IMR-90 (cell line): ENCODE measurements around the gene HLA-C. TPM values are rescaled to one million over a fixed set of nuclear protein-coding genes. Genes with fewer than 3 reads are reported as not detected.

Experiments used
- ATAC-seq: fragments of 200-7000 bp; cut with Tn5 transposase; 2 replicates; pipeline ENCODE4 v1.9.1; 2020; ENCODE audit warnings: low read depth, mild to moderate bottlenecking, moderate library complexity
- BruUV-seq: library from RNA; stranded (reverse); fragments of 400-500 nt; replicated peaks from 2 replicates; lab custom pipeline; 2021; lab: Mats Ljungman, UMichigan
- CTCF ChIA-PET: fragments of 300-600 bp; formaldehyde crosslinking; extraction: SDS; loops from one replicate; lab custom pipeline; 2021; ENCODE audit warnings: antibody characterized with exemption; lab: Yijun Ruan, JAX
- POLR2A ChIA-PET: fragments of 300-600 bp; sonication (Branson Sonifier 250); formaldehyde crosslinking; loops from one replicate; lab custom pipeline; 2022; ENCODE audit warnings: antibody characterized with exemption; ENCODE audit not compliant: unreplicated experiment; lab: Charles Lee
- DNase-seq: peaks from one replicate; pipeline ENCODE4 v3.0.0; 2013
- H2AFZ ChIP-seq: replicated peaks from 2 replicates; pipeline ENCODE3; 2013; ENCODE audit warnings: low read length, mild to moderate bottlenecking; ENCODE audit not compliant: poor library complexity
- H2AK5ac ChIP-seq: 2 replicates; pipeline ENCODE4 v1.6.1; 2013; ENCODE audit warnings: low read depth, low read length, inconsistent platforms
- H2AK9ac ChIP-seq: replicated peaks from 2 replicates; pipeline ENCODE3; 2013; ENCODE audit warnings: mild to moderate bottlenecking, low read depth, low read length, moderate library complexity; ENCODE audit not compliant: poor library complexity
- H2BK120ac ChIP-seq: 2 replicates; pipeline ENCODE4 v1.6.1; 2013; ENCODE audit warnings: low read depth, low read length, inconsistent platforms
- H2BK15ac ChIP-seq: 3 replicates; pipeline ENCODE4 v1.6.1; 2013; ENCODE audit warnings: low read depth, low read length, inconsistent platforms
- H2BK20ac ChIP-seq: 2 replicates; pipeline ENCODE4 v1.6.1; 2013; ENCODE audit warnings: low read depth, mild to moderate bottlenecking, inconsistent platforms, low read length, moderate library complexity
- H2BK5ac ChIP-seq: 2 replicates; pipeline ENCODE4 v1.6.1; 2013; ENCODE audit warnings: mild to moderate bottlenecking, low read depth, low read length, inconsistent platforms; ENCODE audit not compliant: poor library complexity, severe bottlenecking
- H3K14ac ChIP-seq: replicated peaks from 2 replicates; pipeline ENCODE4 v1.6.1; 2013; ENCODE audit warnings: low read depth, low read length, inconsistent platforms
- H3K18ac ChIP-seq: 2 replicates; pipeline ENCODE4 v1.6.1; 2013; ENCODE audit warnings: low read depth, low read length, control low read depth
- H3K23ac ChIP-seq: 2 replicates; pipeline ENCODE4 v1.6.1; 2013; ENCODE audit warnings: low read depth, low read length, inconsistent platforms
- H3K27ac ChIP-seq: 2 replicates; pipeline ENCODE4 v1.5.1; 2013; ENCODE audit warnings: mild to moderate bottlenecking, control low read depth, low read length; ENCODE audit not compliant: insufficient read depth
- H3K27me3 ChIP-seq: 2 replicates; pipeline ENCODE4 v1.6.1; 2013; ENCODE audit warnings: low read length; ENCODE audit not compliant: control insufficient read depth, insufficient read depth
- H3K36me3 ChIP-seq: 2 replicates; pipeline ENCODE4 v1.6.1; 2013; ENCODE audit warnings: low read length, mixed read lengths; ENCODE audit not compliant: control insufficient read depth, insufficient read depth
- H3K4ac ChIP-seq: 2 replicates; pipeline ENCODE4 v1.6.1; 2013; ENCODE audit warnings: low read depth, low read length, inconsistent platforms
- H3K4me1 ChIP-seq: 2 replicates; pipeline ENCODE4 v1.6.1; 2013; ENCODE audit warnings: low read length, mixed read lengths; ENCODE audit not compliant: control insufficient read depth, insufficient read depth
- H3K4me2 ChIP-seq: 2 replicates; pipeline ENCODE4 v1.6.1; 2013; ENCODE audit warnings: low read depth, mild to moderate bottlenecking, control low read depth, low read length, moderate library complexity
- H3K4me3 ChIP-seq: 2 replicates; pipeline ENCODE4 v1.5.1; 2013; ENCODE audit warnings: low read depth, mild to moderate bottlenecking, control low read depth, low read length, moderate library complexity; ENCODE audit not compliant: insufficient read depth
- H3K56ac ChIP-seq: 2 replicates; pipeline ENCODE4 v1.6.1; 2013; ENCODE audit warnings: low read length, inconsistent platforms; ENCODE audit not compliant: insufficient read depth; ENCODE audit errors: extremely low read depth
- H3K79me1 ChIP-seq, 2 experiments: 2 replicates each; pipeline ENCODE4 v1.6.1; 2013; ENCODE audit warnings: low read length in 2 of 2, inconsistent platforms in 1 of 2, low read depth in 1 of 2
- H3K9ac ChIP-seq: 2 replicates; pipeline ENCODE4 v1.6.1; 2013; ENCODE audit warnings: low read depth, low read length, control low read depth
- H3K9me1 ChIP-seq: 2 replicates; pipeline ENCODE4 v1.6.1; 2013; ENCODE audit warnings: low read length, inconsistent platforms; ENCODE audit not compliant: insufficient read depth
- H3K9me3 ChIP-seq: 2 replicates; pipeline ENCODE4 v1.6.1; 2013; ENCODE audit warnings: low read length; ENCODE audit not compliant: control insufficient read depth, insufficient read depth
- H4K20me1 ChIP-seq: 2 replicates; pipeline ENCODE4 v1.6.1; 2013; ENCODE audit warnings: low read length, inconsistent platforms; ENCODE audit not compliant: insufficient read depth
- H4K5ac ChIP-seq: 2 replicates; pipeline ENCODE4 v1.6.1; 2013; ENCODE audit warnings: mild to moderate bottlenecking, low read depth, low read length, control low read depth
- H4K8ac ChIP-seq, 2 experiments: 2 replicates each; pipeline ENCODE4 v1.6.1; 2013; ENCODE audit warnings: low read depth in 2 of 2, low read length in 2 of 2, control low read depth in 1 of 2, inconsistent platforms in 1 of 2
- H4K91ac ChIP-seq: 2 replicates; pipeline ENCODE4 v1.6.1; 2013; ENCODE audit warnings: low read depth, low read length, inconsistent platforms; ENCODE audit not compliant: insufficient read depth
- BHLHE40 ChIP-seq: fragments of 150-350 bp; IDR thresholded peaks from 2 replicates; pipeline ENCODE4 v1.6.1; 2016; ENCODE audit warnings: mild to moderate bottlenecking, low read depth, low read length
- CEBPB ChIP-seq: IDR thresholded peaks from 2 replicates; pipeline ENCODE4 v1.6.1; 2012; ENCODE audit warnings: low read depth, low read length, improper control_type of control experiment
- CHD1 ChIP-seq: IDR thresholded peaks from 2 replicates; pipeline ENCODE4 v1.6.1; 2012; ENCODE audit warnings: low read depth, low read length, improper control_type of control experiment
- CTCF ChIP-seq: conservative IDR thresholded peaks from 2 replicates; pipeline ENCODE4 v1.5.1; 2012; ENCODE audit warnings: mild to moderate bottlenecking, low read depth, low read length, improper control_type of control experiment
- ELK1 ChIP-seq: fragments of 150-350 bp; IDR thresholded peaks from 2 replicates; pipeline ENCODE4 v1.6.1; 2016; ENCODE audit warnings: low read depth, mild to moderate bottlenecking, low read length, moderate library complexity, borderline replicate concordance
- FOS ChIP-seq: fragments of 150-350 bp; IDR thresholded peaks from 2 replicates; pipeline ENCODE4 v1.6.1; 2016; ENCODE audit warnings: low read depth, low read length
- MAFK ChIP-seq: IDR thresholded peaks from 2 replicates; pipeline ENCODE4 v1.6.1; 2012; ENCODE audit warnings: low read depth, low read length, improper control_type of control experiment
- MAZ ChIP-seq: IDR thresholded peaks from 2 replicates; pipeline ENCODE4 v1.6.1; 2012; ENCODE audit warnings: low read depth, mild to moderate bottlenecking, low read length, improper control_type of control experiment, moderate library complexity, borderline replicate concordance
- MXI1 ChIP-seq: IDR thresholded peaks from 2 replicates; pipeline ENCODE4 v1.6.1; 2012; ENCODE audit warnings: low read depth, mild to moderate bottlenecking, low read length, moderate library complexity, borderline replicate concordance
- NFE2L2 ChIP-seq: fragments of 150-350 bp; IDR thresholded peaks from 2 replicates; pipeline ENCODE4 v1.6.1; 2016; ENCODE audit warnings: low read depth, mild to moderate bottlenecking, low read length
- POLR2A ChIP-seq: IDR thresholded peaks from 2 replicates; pipeline ENCODE4 v1.6.1; 2012; ENCODE audit warnings: mild to moderate bottlenecking, low read depth, low read length
- RAD21 ChIP-seq: IDR thresholded peaks from 2 replicates; pipeline ENCODE4 v1.6.1; 2012; ENCODE audit warnings: low read length, improper control_type of control experiment
- RCOR1 ChIP-seq: IDR thresholded peaks from 2 replicates; pipeline ENCODE4 v1.6.1; 2012; ENCODE audit warnings: mild to moderate bottlenecking, low read length, improper control_type of control experiment; ENCODE audit not compliant: insufficient replicate concordance
- RFX5 ChIP-seq: IDR thresholded peaks from 2 replicates; pipeline ENCODE4 v1.8.0; 2012; ENCODE audit warnings: low read depth, mild to moderate bottlenecking, low read length, moderate library complexity
- SMC3 ChIP-seq: fragments of 150-350 bp; IDR thresholded peaks from 2 replicates; pipeline ENCODE4 v1.6.1; 2016; ENCODE audit warnings: low read depth, mild to moderate bottlenecking, antibody characterized with exemption, low read length, moderate library complexity
- USF2 ChIP-seq: fragments of 150-350 bp; IDR thresholded peaks from 2 replicates; pipeline ENCODE4 v1.6.1; 2017; ENCODE audit warnings: mild to moderate bottlenecking, antibody characterized with exemption, low read length, low read depth
- WGBS, 2 experiments: methylation state at CpG; one replicate each; pipeline versions ENCODE4 v1.1.5 to v1.1.7; 2013; ENCODE audit warnings: missing lambda C conversion rate in 2 of 2; ENCODE audit not compliant: insufficient read length in 1 of 2; ENCODE audit errors: extremely low coverage in 2 of 2; 5-methylcytosine and 5-hydroxymethylcytosine counted together
- dilution Hi-C: fragments of 300-500 bp; cut with HindIII; formaldehyde crosslinking; loops from one replicate; pipeline ENCODE4 v1.14.3; 2018; ENCODE audit warnings: low sequenced_read_pairs; ENCODE audit not compliant: unreplicated experiment
- in situ Hi-C: fragments of 300-500 bp; cut with MboI; formaldehyde crosslinking; loops from 3 replicates; pipeline ENCODE4 v1.14.3; 2019; ENCODE audit warnings: low sequenced_read_pairs, inconsistent platforms, mixed read lengths
- intact Hi-C: fragments of 100-400 bp; cut with micrococcal nuclease; formaldehyde crosslinking; loops from 2 replicates; pipeline ENCODE4 v1.10.0; 2022
- polyA plus RNA-seq, 3 experiments: library from polyadenylated mRNA; depleted of rRNA; stranded (reverse); fragments of >200 nt; gene quantifications; 2 replicates each; pipeline ENCODE4 v1.2.3, GENCODE V29; 2012; ENCODE audit warnings: low replicate concordance in 1 of 3
- total RNA-seq: library from RNA; depleted of rRNA; stranded (reverse); fragments of >200 nt; gene quantifications from 2 replicates; pipeline ENCODE4 v1.2.3, GENCODE V29; 2012

HLA-C gene
- total and polyA plus RNA-seq, 2 of the 4 experiments (the other 2 are of a cell fraction), result 8.8 to 87.3 TPM

GRCh38 chr6:31265926-31266325, 6.0 kb downstream of the HLA-C start:
- Histone ChIP-seq H3K9me3 (peaks cover 3% of the 10 kb centered on the region; the same call in 1 of the 2 replicates), H3K9me1 (no peaks in the 10 kb centered on the region), H3K4me1 (no peaks in the 10 kb centered on the region; the same call in 1 of the 2 replicates), H3K4me3 (no peak overlapping the region), H4K91ac (no peak overlapping the region), H2BK15ac (no peak overlapping the region), H2BK120ac (no peak overlapping the region), H3K4ac (no peak overlapping the region), H2AK9ac (no peak overlapping the region), H3K18ac (no peak overlapping the region), H3K4me2 (no peak overlapping the region), H3K27ac (no peak overlapping the region), H3K56ac (no peak overlapping the region), H2BK5ac (no peak overlapping the region), H4K8ac (no peak overlapping the region), H3K9ac (no peak overlapping the region), H2AFZ (no peak overlapping the region), H2AK5ac (no peak overlapping the region), H3K36me3 (peaks cover 10% of the 10 kb centered on the region), H4K5ac (no peak overlapping the region), H2BK20ac (no peak overlapping the region), H3K23ac (no peak overlapping the region), H4K20me1 (no peaks in the 10 kb centered on the region; the same call in 1 of the 2 replicates), H3K27me3 (no peaks in the 10 kb centered on the region; the same call in 1 of the 2 replicates), H3K14ac (no peak overlapping the region), H3K79me1 (peaks cover 0 to 3% of the 10 kb centered on the region in 2 experiments; a peak in 1 of 4 replicates)
- TF ChIP-seq USF2 (no peak), MXI1 (no peak), CHD1 (no peak), RFX5 (no peak), RCOR1 (no peak), RAD21 (no peak), SMC3 (no peak), MAFK (no peak), MAZ (no peak), ELK1 (no peak), CEBPB (no peak), BHLHE40 (no peak), POLR2A (no peak), FOS (no peak), NFE2L2 (no peak), CTCF (no peak)
- BruUV-seq, result no TSS peak
- no CpG with 5 or more reads among the region's 2 CpGs for WGBS, 2 experiments
- CTCF ChIA-PET, result no interaction called here
- in situ Hi-C loops (no loop called here), dilution Hi-C loops (no loop called here), intact Hi-C loops (loop anchor here (2.0 kb wide), 1 partner anchor 85 kb away; no protein-coding TSS in a partner anchor)
- POLR2A ChIA-PET, result no interaction called here
- DNase-seq (no peak), ATAC-seq (no peak)
